ENCODE measurements around the gene CPNE5.

The CPNE5 gene

DNA sequence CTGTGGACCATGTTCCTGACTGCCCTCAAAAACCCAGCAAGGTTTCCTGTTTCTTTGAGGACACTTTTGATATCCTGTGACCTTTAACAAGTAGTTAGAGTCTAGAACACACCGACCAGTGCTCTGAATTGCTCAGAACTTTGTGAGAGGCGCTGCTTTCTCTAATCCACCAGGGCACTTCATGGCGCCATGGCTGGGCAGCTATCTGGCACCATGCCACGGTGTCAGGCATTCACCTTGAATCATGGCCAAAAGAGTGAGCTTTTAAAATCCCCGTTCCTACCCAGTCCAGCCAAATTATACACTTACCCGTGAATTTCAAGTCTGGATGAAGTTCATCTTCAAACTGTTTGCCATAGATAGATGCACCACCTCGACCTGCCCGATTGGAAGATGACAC is 17.0 kb upstream of the CPNE5 start:
- H3K4me3 ChIP-seq (ENCODE audit: low read length), result no peak overlapping the region
- no peak for DNase-seq (ENCODE audit: low read depth)
- TF ChIP-seq, protein P1, sequence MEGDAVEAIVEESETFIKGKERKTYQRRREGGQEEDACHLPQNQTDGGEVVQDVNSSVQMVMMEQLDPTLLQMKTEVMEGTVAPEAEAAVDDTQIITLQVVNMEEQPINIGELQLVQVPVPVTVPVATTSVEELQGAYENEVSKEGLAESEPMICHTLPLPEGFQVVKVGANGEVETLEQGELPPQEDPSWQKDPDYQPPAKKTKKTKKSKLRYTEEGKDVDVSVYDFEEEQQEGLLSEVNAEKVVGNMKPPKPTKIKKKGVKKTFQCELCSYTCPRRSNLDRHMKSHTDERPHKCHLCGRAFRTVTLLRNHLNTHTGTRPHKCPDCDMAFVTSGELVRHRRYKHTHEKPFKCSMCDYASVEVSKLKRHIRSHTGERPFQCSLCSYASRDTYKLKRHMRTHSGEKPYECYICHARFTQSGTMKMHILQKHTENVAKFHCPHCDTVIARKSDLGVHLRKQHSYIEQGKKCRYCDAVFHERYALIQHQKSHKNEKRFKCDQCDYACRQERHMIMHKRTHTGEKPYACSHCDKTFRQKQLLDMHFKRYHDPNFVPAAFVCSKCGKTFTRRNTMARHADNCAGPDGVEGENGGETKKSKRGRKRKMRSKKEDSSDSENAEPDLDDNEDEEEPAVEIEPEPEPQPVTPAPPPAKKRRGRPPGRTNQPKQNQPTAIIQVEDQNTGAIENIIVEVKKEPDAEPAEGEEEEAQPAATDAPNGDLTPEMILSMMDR (conservative IDR thresholded peaks at IDR 0.05; ENCODE audit: low read depth, low read length), result no peak

DNA sequence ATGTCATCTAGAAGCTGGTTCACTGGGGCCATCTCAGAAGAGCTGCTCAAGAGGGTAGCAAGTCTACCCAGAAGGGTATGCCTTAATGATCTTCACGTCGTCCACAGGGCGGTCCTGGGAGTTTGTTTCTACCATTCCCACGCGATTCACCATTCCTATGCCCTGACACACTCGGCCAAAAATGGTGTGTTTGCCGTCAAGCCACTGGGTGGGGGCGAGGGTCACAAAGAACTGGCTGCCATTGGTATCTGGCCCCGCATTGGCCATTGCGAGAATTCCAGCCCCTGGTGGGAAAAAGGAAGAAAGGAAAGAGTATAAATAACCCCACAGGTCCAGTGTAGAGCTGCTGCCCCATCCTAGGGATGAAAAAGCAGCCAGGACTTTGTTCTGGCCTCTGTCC is 16.5 kb upstream of the CPNE5 start:
- DNase-seq (ENCODE audit: low read depth), result no peak
- TF ChIP-seq, protein P1 (conservative IDR thresholded peaks at IDR 0.05; ENCODE audit: low read depth, low read length), result no peak
- H3K4me3 ChIP-seq (ENCODE audit: low read length), result no peak overlapping the region

DNA sequence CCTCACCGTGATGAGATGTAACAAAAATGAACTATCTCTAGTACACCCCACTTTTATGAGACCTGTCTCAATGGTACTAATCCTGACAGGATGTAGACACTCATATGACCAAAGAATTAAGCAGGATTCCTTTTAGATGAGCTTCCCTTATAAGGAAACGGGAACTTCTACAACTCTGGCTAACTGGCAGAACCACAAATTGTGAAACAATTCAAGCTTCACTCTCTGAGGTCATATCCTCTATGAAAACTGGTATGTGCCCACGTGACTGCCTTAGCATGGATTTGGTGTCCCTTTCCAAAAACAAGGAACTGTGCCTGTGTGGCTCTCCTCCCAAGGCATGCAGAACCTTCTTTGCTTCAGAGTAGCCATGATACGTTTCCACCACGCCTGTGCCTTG is 14.1 kb upstream of the CPNE5 start:
- peak; percentile 85 for DNase-seq (ENCODE audit: low read depth)
- H3K4me3 ChIP-seq (ENCODE audit: low read length), result no peak overlapping the region
- TF ChIP-seq, protein P1 (conservative IDR thresholded peaks at IDR 0.05; ENCODE audit: low read depth, low read length), result no peak

DNA sequence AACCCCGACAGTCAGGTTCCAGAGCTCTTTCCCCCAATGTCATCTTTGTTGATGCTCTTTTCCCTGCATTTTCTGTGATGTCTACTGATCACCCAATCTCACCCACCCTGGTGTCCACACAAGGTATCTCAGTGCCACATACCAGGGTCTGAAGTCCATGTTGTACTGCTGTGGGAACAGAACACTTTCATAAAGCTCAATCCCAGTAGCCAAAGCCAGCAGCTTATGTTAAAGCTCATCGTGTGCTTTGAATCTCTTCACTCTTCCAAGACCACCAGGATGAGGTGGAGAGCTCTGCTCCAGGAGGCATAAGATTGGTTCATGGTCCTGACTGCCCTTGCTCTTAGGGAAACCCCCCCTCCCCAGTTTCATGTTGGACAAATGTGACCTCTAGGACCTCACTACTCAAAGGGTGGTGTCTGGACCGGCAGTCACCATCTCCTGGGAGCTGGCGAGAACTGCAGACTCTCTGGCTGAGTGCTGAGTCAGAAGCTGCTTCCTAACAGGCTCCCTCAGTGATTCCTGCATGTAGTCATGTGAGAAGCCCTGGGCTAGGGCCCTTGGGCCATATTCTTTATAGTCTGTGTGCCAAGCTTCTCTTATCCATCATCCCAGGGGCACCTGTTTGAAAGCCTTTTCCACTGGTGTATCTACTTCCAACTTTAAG is 13.4 kb upstream of the CPNE5 start:
- DNase-seq (ENCODE audit: low read depth), result peak; percentile 71
- TF ChIP-seq, protein P1 (conservative IDR thresholded peaks at IDR 0.05; ENCODE audit: low read depth, low read length), result no peak
- no peak overlapping the region for H3K4me3 ChIP-seq (ENCODE audit: low read length)

DNA sequence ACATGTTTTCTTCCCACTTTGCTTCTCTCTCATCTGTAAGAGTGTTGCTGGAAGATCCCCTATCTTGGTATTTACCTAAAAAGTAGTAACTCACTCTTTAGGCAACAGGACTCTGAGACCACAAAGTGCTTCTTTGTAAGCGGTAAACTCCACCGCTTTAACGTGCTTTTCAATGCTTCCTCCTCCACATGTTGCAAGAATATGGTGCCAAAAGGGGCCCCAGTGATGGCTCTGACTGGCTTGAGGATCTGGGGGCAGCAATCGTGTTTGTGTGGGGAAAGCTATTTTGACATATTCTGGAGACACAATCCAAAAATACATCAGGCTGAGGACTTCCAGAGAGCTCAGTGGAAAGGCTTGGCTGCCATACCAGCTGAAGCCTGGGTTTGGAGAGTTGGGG is 12.4 kb upstream of the CPNE5 start:
- TF ChIP-seq, protein P1 (conservative IDR thresholded peaks at IDR 0.05; ENCODE audit: low read depth, low read length), result no peak
- no peak for DNase-seq (ENCODE audit: low read depth)
- no peak overlapping the region for H3K4me3 ChIP-seq (ENCODE audit: low read length)

DNA sequence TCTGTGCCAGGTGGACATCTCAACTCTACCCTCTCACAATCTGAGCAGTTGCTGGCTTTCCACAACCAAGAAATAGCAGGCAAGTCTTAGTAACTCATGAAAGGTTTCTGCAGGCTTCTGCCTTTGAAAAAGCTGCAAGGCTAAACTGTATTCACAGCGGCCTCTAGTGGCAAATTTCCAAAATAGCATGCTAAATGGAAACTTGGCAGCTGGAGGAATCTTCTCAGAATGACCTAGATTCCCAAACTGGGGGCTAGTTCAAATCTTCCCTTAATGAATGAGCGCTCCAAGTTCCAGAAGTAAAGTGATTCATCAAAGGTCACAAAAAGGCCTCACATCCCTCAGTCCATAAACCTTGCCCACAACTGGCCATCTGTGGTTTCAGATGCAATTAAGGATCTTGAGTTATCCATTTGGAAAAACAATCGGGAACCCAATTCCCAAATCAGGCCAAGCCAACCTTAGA is 11.9 kb upstream of the CPNE5 start:
- no peak overlapping the region for H3K4me3 ChIP-seq (ENCODE audit: low read length)
- TF ChIP-seq, protein P1 (conservative IDR thresholded peaks at IDR 0.05; ENCODE audit: low read depth, low read length), result peak; percentile 84
- DNase-seq (ENCODE audit: low read depth), result no peak

DNA sequence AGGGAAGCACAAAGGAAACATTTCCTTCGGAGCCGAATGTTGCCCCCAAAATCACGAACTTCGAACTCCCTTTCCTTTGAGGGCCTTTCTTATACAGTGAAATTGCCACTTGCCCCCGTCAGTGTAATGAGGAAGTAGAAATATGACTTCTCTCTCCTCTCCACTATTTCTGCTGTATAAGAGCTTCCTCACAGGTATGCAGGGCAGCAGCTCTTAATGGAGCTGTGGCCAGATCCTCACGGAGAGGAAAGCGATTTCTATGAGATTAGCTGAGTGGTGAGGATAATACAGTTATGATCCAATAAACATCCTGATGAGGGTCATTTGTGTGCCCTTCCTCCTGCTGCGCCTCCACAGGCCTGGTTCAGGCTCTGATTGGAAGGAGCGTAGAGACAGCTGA is 10.8 kb upstream of the CPNE5 start:
- TF ChIP-seq, protein P1 (conservative IDR thresholded peaks at IDR 0.05; ENCODE audit: low read depth, low read length), result no peak
- DNase-seq (ENCODE audit: low read depth), result no peak
- no peak overlapping the region for H3K4me3 ChIP-seq (ENCODE audit: low read length)
